Activated T-helper 9 cell treated with anti-CD3 and anti-CD28 coated beads, Interleukin-2, amount 50 U/mL, for 16 hours (primary cell): ENCODE measurements around the gene RHEB.

Source experiments
- DNase-seq: peaks from one replicate; pipeline ENCODE4 v3.0.0-alpha.2; 2020; ENCODE audit warnings: low read depth

The RHEB gene

GRCh38 chr7:151503902-151504714 is 15.6 kb downstream of the RHEB start:
- DNase-seq: no peak

- no peak for DNase-seq
Measured at GRCh38 chr7:151501676-151502075, 18.0 kb downstream of the RHEB start.

- DNase-seq: no peak
Measured at GRCh38 chr7:151498495-151498894, 21.2 kb downstream of the RHEB start.

GRCh38 chr7:151497306-151497871 is 22.3 kb downstream of the RHEB start:
- no peak for DNase-seq

GRCh38 chr7:151495360-151495759 is 24.3 kb downstream of the RHEB start:
- no peak for DNase-seq

- DNase-seq: no peak
Measured at GRCh38 chr7:151494298-151495284, 25.1 kb downstream of the RHEB start.

GRCh38 chr7:151493083-151493482 is 26.6 kb downstream of the RHEB start:
- no peak for DNase-seq

GRCh38 chr7:151491859-151492258 is 27.8 kb downstream of the RHEB start:
- no peak for DNase-seq

- DNase-seq: no peak
Measured at GRCh38 chr7:151490456-151491105, 29.1 kb downstream of the RHEB start.

GRCh38 chr7:151489498-151489897 is 30.2 kb downstream of the RHEB start:
- no peak for DNase-seq

- DNase-seq: no peak
Measured at GRCh38 chr7:151488096-151488495, 31.6 kb downstream of the RHEB start.

- DNase-seq: no peak
Measured at GRCh38 chr7:151487228-151487627, 32.5 kb downstream of the RHEB start.

GRCh38 chr7:151486074-151486473 is 33.6 kb downstream of the RHEB start:
- DNase-seq: no peak

- no peak for DNase-seq
Measured at GRCh38 chr7:151484971-151485707, 34.6 kb downstream of the RHEB start.

- DNase-seq: no peak
Measured at GRCh38 chr7:151483711-151483983, 36.0 kb downstream of the RHEB start.

- no peak for DNase-seq
Measured at GRCh38 chr7:151482883-151483710, 36.6 kb downstream of the RHEB start.

GRCh38 chr7:151481650-151482505 is 37.8 kb downstream of the RHEB start:
- no peak for DNase-seq

- DNase-seq: no peak
Measured at GRCh38 chr7:151477867-151478266, 41.8 kb downstream of the RHEB start.

- no peak for DNase-seq
Measured at GRCh38 chr7:151472644-151473380, 46.9 kb downstream of the RHEB start.
